Measurements from ENCODE around the gene YIPF6. TPM values are rescaled to one million over a fixed set of nuclear protein-coding genes. Genes with fewer than 3 reads are reported as not detected.
"Not testable (repeated sequence)": the region's sequence is repeated elsewhere in the genome, so short reads cannot be mapped to it uniquely, and the experiment has no call there.

Gene YIPF6, protein sequence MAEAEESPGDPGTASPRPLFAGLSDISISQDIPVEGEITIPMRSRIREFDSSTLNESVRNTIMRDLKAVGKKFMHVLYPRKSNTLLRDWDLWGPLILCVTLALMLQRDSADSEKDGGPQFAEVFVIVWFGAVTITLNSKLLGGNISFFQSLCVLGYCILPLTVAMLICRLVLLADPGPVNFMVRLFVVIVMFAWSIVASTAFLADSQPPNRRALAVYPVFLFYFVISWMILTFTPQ
- total RNA-seq: 26.5 TPM

DNA sequence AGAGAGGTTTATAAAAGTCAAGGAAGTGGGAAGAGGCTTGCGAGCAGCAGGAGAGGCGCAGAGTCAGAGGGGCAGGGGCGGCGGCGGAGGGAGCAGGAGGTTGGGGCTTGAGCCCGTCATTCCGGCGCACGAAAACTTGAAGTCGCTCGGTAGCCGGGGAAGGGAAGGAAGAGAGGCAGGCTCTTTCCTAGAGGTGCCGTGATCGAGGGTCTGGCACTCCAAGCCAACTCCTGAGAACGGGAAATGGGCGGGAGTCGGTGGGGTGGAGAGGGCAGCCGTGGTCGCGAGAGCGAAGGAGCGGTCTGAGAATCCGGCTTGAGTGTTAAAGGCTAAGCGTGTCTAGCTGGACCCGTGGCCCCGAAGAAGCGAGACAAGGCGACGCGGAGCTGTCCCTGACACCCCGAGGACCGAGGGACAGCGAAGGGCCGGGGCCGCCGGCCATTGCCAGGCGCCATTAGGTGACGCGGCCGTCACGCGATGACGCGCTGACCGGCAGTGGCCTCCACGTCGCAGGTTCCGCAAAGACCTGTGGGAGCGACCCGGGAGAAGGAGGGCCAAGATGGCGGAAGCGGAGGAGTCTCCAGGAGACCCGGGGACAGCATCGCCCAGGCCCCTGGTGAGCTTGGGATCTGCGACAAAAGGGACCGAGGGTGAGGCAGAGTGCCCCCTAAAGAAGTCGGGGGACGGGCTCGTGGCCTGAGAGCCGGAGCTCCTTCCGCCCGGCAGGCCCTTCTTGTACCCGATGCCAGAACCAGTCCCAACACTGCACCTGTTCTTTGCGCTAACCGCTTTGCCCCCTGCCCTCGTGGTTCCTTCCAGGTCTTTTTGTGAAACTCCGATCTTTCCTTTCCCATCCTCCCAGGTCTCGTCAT is at the start of gene YIPF6:
Gene YIPF6 (plus strand): TSS at position 544 of the 872 bp plus-strand sequence. CDS start 16 bp downstream, at position 560.
- DNase-seq (ENCODE audit: low spot score in 2 of 2): peak; percentile 58 to 66
- no peak for FAIRE-seq

GRCh38 chrX:68451720-68452119 is 47.1 kb upstream of the YIPF6 start:
- DNase-seq (ENCODE audit: low spot score in 2 of 2) (no peak), FAIRE-seq (no peak)

GRCh38 chrX:68454476-68455150 is 44.2 kb upstream of the YIPF6 start:
- DNase-seq (ENCODE audit: low spot score in 2 of 2): no peak
- FAIRE-seq: no peak

GRCh38 chrX:68455151-68455510 is 43.7 kb upstream of the YIPF6 start:
- FAIRE-seq (no peak), DNase-seq (ENCODE audit: low spot score in 2 of 2) (no peak)

GRCh38 chrX:68461093-68461492 is 37.8 kb upstream of the YIPF6 start:
- no peak for DNase-seq (ENCODE audit: low spot score in 2 of 2)
- no peak for FAIRE-seq

- DNase-seq (ENCODE audit: low spot score in 2 of 2) (no peak), FAIRE-seq (no peak)
Measured at GRCh38 chrX:68461576-68461975, 37.3 kb upstream of the YIPF6 start.

DNA sequence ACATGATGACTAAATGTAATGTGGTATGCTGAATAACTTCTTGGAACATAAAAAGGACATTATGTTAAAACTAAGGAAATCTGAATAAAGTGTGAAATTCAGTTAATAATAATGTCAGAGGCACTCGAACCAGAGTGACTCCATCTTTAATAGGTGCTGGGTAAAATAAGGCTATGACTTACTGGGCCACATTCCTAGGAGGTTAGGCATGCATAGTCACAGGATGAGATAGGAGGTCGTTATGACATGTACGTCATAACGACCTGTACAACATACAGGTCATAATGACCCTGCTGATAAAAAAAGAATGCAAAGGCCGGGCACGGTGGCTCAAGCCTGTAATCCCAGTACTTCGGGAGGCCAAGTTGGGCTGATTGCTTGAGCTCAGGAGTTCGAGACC is 36.7 kb upstream of the YIPF6 start:
- DNase-seq (ENCODE audit: low spot score in 2 of 2) (no peak), FAIRE-seq (no peak)

- peak; percentile 56 for FAIRE-seq
- DNase-seq (ENCODE audit: low spot score in 2 of 2): no peak
Measured at GRCh38 chrX:68462653-68463052, 36.2 kb upstream of the YIPF6 start.

DNA sequence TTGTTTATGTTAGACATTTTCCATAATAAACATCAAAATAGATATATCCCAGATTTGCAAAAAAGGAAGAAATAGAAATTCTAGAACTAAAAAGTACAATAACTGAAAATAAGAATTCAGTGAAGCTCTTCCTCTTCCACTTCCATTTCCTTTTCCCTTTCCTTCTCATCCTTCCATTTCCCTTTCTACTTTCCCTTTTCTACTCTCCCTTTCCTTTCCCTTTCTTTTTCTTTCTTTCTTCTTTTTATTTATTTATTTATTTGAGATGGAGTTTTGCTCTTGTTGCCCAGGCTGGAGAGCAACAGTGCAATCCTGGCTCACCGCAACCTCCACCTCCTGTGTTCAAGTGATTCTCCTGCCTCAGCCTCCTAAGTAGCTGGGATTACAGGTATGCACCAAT is 35.0 kb upstream of the YIPF6 start:
- no peak for DNase-seq (ENCODE audit: low spot score in 2 of 2)
- no peak for FAIRE-seq

- FAIRE-seq: no peak
- DNase-seq (ENCODE audit: low spot score in 2 of 2): no peak
Measured at GRCh38 chrX:68464796-68465195, 34.1 kb upstream of the YIPF6 start.

- no peak for DNase-seq (ENCODE audit: low spot score in 2 of 2)
- no peak for FAIRE-seq
Measured at GRCh38 chrX:68480969-68481368, 17.9 kb upstream of the YIPF6 start.

GRCh38 chrX:68486198-68486597 is 12.7 kb upstream of the YIPF6 start:
- not testable (repeated sequence) for DNase-seq (ENCODE audit: low spot score in 2 of 2); FAIRE-seq

DNA sequence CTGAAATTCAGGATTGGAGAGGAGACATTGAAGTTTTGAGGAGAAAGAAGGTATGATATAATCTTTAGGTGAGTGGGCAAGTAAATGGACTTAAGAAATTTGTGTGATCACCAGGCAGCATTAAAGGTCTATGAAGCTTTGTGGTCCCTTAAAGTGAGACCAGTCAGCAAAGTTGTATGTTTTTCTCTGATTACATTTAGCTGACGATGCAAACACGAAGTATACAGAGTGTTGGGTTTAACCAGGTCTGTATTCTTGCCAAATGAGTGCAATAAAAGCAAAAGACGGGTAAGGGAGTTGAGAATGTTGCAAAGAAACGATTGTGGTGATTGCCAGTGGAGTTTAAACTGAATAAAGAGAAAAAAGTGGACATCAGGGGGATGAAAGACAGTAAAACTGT is 11.6 kb upstream of the YIPF6 start:
- DNase-seq (ENCODE audit: low spot score in 2 of 2) (no peak), FAIRE-seq (no peak)

GRCh38 chrX:68487924-68488323 is 10.9 kb upstream of the YIPF6 start:
- DNase-seq (ENCODE audit: low spot score in 2 of 2): no peak
- no peak for FAIRE-seq

DNA sequence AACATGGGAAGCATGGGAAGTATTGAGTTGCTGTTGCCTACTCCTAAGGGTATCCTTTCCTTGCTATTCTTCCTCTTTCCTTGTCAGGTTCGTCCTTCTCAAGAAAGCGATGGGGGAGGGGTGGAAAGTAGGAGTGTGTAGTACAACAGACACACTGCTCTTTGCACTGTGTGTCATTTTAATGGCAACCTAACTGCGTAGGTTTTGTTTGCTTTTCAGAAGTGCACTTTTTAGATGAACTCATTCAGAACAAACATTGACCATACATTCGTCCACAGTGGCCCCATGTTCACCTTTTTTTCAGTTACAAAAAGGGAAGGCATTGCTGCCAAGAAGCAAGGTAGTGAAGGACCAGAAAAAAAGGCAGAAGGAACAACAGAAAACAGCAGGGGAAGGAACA is 10.2 kb upstream of the YIPF6 start:
- DNase-seq (ENCODE audit: low spot score in 2 of 2) (no peak), FAIRE-seq (no peak)

- FAIRE-seq (no peak), DNase-seq (ENCODE audit: low spot score in 2 of 2) (no peak)
Measured at GRCh38 chrX:68490644-68491043, 8.2 kb upstream of the YIPF6 start.

DNA sequence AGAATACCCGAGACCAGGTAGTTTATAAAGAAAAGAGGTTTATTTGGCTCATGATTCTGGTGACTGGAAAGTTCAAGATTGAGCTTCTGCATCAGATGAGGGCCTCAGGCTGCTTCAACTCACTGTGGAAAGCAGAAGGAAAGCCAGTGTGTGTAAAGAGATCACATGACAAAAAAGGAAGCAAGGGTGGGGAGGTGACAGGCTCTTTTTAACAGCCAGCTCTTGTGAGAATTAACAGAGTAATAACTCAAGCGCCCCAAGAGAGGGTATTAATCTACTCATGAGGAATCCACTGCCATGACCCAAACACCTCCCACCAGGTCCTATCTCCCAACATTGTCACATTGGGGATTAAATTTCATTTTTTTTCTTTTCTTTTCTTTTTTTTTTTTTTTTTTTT is 6.3 kb upstream of the YIPF6 start:
- no peak for DNase-seq (ENCODE audit: low spot score in 2 of 2)
- FAIRE-seq: no peak

GRCh38 chrX:68493776-68494175 is 5.1 kb upstream of the YIPF6 start:
- FAIRE-seq; DNase-seq (ENCODE audit: low spot score in 2 of 2): not testable (repeated sequence)

DNA sequence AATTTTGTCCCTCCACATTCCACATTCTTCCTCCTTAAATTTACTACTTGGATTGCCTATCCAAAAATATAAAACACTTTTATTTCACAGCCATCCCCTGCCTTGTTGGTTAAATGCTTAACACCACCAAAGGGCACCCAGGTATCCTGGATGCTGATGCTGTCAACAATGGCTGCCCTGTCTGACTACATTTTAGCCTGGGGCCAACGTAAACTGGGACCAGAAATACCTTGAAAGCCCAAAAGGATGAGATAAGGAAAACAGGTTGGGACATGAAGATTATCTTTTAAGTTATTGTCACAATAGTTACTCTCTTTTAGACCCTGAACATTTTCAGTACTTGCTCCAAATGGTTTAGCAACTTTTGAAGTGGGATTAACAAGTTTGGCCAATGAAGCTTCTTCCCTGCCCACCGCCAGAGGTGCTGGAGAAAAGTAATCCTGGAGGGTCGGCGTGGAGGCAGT is 775 bp upstream of the YIPF6 start:
- no peak for DNase-seq (ENCODE audit: low spot score in 2 of 2)
- no peak for FAIRE-seq

GRCh38 chrX:68499543-68500504 is 973 bp downstream of the YIPF6 start:
- FAIRE-seq (no peak), DNase-seq (ENCODE audit: low spot score in 2 of 2) (no peak)
